Stimulated activated CD8-positive, alpha-beta memory T cell treated with anti-CD3 and anti-CD28 coated beads, Interleukin-7, amount 100 ng/mL, for 4 hours (primary cell): ENCODE data around the gene SUMO1.

Experiments
- DNase-seq, 2 donors: peaks; one replicate each; pipeline ENCODE4 v3.0.0-alpha.2; 2020; ENCODE audit warnings: low read depth in 2 of 2

The SUMO1 gene

GRCh38 chr2:202201220-202202160 lies 36.9 kb downstream of the SUMO1 start:
- no peak for DNase-seq

DNA sequence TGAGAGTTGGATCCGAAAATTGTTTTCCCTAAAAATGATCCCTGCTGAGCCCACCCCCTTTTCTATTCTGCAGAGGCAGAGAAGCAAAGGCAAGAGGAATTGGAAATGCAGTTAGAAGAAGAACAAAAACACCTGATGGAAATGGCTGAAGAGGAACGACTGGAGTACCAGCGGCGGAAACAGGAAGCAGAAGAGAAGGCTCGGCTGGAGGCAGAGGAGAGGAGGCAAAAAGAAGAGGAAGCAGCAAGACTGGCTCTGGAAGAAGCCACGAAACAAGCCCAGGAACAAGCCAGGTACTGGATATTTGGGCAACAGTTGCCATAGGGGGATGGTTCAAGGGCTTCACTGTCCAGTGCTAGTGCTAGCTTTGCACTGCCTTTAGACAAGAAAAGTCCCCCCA lies 41.7 kb downstream of the SUMO1 start:
- DNase-seq, result no peak

GRCh38 chr2:202194418-202194817 lies 44.0 kb downstream of the SUMO1 start:
- DNase-seq, result no peak

GRCh38 chr2:202193881-202194353 lies 44.5 kb downstream of the SUMO1 start:
- no peak for DNase-seq

DNA sequence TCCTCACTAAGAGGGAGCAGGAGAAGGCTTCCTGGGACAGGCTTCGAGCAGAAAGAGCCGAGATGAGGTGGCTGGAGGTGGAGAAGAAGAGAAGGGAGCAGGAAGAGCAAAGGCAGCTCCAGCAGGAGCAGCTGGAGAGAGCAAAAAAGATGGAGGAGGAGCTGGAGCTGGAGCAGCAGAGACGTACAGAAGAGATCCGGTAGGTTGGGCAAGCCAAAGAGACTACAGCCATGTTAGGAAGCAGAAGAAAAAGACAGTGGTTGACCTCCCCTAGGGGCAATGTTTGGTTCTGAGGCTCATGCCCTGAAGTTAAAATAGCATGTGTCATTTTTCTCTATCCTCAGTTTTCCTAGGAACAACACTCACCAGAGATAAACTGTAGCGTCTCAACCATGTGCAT lies 45.1 kb downstream of the SUMO1 start:
- no peak for DNase-seq

DNA sequence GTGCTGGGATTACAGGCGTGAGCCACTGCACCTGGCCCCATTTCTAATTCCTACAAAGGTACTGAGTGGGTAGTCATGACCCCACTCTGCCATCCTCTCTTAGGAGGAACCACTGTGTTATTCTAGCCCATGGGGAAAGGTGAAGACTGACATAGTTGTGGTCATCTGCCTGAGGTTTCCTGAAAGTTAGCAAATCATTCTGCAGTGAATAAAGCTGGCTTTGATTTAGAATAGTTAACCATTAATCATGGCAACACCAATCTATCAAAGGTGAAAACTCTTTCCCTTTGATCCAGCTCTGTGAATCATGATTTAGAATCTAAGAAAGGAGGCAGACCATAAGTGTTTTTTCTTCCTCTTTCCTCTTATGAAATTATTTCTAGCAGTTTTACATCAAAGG lies 50.8 kb downstream of the SUMO1 start:
- DNase-seq, result no peak

DNA sequence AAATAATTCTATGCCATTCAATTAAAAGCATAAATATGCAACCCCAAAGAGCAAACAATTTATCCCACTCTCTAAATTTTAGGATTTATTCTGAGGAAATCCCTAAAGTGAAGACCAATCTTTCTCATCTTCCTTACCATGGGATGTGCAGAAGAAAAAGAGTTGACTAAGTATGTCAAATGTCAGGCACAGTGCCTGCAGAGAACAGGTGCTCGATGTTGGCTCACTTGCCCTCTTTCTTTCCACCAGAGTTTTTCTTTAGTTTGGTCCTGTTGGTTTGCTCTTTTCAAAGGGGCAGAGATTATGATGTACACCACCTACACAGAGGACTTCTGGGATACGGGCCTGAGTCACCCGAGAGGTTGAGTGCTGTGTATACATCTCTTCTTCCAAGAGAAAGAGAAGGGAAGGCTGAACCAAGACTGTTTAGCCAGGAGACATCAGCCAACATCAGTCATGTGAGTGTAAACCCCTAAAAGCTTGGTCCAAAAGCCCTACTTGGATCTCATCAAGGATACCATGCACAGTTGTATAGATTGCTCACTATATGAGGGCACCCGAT lies 51.7 kb downstream of the SUMO1 start:
- DNase-seq, result no peak

DNA sequence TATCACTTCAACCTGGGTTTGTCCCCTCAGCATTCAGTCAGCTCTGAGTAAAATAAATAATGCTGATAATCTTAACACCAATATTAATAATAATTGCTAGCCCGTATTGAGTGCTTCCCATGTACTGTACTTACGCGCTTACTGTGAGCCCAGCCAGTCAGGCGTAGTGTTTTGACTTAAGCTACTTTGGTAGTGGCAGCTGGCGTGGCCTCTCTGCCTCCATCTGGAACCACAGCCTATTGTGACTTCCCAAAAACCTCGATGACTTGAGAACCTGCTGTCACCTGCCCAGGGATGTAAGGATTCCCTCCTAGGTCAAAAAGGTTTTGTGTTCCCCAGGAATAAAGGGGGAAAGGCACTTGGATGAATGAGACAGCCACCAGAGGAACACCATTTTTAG lies 53.2 kb downstream of the SUMO1 start:
- DNase-seq, result no peak

- no peak for DNase-seq
These were observed 53.8 kb downstream of the SUMO1 start for GRCh38 chr2:202184557-202184956.

DNA sequence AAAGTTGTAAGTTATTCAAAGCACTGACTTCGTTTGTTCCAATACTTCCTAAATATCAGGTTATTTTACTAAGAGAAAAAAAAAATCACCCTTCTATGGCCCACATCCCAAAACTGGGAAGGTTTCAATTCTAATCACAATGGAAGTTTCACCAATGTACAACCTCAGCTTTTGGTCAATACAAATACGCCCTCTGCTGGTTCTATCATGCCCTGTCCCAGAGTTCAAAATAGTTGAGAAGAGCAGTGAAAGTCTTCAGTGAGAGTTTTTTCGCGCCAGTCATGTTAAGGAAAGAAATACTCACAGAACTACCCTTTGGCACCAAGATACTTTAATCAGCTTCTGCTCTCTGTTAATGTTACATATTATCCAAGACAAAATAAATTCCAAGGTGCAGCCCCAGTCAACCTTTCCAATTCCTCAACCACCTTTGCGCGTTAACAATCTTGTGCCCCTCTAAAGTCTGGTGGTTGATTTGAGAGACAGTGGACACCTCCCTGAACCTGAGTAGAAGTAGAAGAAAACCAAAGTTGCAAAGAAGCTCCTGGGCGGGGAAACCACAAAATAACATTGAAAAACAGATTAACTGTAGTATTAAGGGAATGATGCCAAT lies 59.9 kb downstream of the SUMO1 start:
- peak; percentile 2 to 33 for DNase-seq

- peak in 1 of 2 donors; percentile 20 for DNase-seq
These were observed 65.8 kb downstream of the SUMO1 start for GRCh38 chr2:202172439-202173211.

DNA sequence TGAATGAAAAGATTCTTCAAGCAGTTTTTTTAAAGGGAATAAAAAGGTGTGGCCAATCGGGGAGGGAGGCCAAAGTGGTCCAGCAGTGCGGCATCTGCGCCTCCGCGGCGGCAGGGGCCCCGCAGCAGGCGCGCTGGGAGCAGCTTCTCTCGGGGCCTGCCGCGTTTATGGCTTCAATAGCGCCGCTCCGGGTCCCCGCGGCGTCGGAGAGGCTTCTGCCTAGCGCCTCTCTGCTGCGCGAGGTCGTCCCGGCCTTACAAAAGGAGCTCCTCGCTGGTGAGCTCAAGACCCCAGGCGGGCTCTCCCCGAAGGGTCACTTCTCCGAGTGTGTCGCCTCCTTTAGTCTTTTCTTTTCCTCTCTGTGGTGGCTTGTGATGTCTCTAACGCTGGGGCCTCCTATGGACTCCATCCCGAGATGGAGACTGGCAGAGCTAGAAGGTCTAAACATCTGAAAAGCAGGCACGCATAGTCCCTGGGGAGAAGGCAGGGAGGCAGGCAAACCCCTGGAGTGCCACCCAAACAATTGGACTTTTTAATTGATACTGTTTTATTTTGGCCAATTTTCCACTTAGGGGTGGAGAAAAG lies 67.1 kb downstream of the SUMO1 start:
- DNase-seq, result no peak

GRCh38 chr2:202169832-202170424 lies 68.5 kb downstream of the SUMO1 start:
- DNase-seq, result no peak

DNA sequence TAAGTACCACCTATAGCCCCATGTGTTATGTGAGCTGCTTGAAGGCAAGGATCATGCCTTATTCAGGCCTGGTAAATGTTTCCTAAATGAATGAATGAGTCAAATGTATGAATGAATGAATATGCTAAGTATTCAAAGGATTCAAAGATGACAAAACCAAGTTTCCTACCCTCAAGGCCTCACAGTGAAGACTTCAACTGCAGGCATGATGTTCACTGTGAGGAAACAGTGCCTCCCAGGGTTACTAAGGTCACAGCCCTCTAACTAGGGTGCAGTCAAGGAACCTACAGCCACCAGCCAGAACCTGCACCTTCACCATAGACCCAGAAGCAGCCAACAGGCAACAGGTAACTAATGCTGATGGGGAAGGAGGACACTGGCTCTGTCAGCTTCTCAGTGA lies 69.3 kb downstream of the SUMO1 start:
- DNase-seq, result no peak

DNA sequence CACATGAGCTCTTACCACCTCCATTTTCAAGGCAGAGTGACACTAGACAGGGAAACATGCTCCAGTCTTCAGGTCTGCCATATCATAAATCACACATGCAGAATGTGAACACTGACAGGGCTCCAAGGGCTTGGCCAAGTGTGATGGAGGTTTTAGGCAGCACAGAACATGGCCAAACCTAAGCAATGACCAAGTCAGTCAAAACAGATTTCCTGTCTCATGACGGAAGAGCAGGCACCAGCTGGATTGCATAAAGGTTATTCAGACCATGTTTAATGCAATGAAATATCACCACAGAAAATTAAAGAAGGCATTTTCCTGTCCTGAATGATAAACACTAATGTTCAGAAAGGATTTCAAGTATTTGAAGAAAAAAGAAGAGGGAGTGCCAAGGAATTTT lies 72.5 kb downstream of the SUMO1 start:
- no peak for DNase-seq

GRCh38 chr2:202165208-202165607 lies 73.2 kb downstream of the SUMO1 start:
- no peak for DNase-seq

- no peak for DNase-seq
These were observed 74.0 kb downstream of the SUMO1 start for GRCh38 chr2:202164411-202164810.

DNA sequence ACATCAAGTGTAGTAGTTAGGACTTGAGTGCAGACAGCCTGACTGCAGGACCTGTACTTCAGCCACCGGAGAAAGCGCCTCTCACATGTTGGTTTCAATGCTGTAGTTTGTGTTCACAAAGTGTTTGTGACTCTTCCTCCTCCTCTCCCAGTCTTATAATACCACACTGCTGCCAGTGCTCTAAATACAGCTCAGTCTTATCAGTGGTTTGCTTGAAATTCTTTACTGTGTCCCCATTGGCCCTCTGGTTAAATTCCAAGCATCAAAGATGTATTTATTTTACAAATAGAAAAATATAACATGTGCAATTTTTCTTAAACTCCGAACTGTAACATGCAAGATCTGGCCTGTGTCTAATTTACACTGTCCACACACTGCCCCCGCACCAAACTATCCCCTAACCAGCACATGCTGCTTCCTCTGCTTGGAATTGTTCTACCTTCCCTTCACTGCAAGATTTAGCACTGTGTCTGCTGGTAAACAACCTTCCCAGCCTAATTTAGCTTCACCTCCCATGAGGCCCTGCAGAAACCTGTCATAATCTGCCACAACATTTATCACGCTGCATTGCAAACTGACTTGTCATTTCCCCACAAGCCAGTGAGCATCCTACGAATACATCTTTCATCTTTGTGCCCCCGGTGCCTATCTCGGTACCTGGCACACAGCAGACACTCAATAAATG lies 77.1 kb downstream of the SUMO1 start:
- DNase-seq, result no peak

DNA sequence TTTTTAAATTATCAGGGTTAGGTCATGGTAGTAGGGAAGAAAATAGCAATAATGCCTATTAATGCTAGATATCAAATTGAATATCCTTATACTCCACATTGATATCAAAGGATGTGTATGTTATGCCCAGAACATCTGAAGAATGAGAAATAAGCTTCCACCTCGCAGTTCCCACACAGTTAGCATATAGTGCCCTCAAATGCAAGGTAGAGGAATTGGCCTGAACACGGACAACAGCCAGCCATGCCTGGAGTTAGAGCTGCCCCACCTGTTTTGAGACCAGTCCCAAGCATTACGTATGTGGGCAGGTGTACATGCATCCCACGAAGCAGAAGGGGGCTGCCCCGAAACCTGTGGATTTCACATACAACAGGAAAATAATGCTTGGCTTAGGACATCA lies 79.6 kb downstream of the SUMO1 start:
- DNase-seq, result no peak

- no peak for DNase-seq
These were observed 81.0 kb downstream of the SUMO1 start for GRCh38 chr2:202157211-202157990.
